ENCODE results near the gene CTCF.

DNA sequence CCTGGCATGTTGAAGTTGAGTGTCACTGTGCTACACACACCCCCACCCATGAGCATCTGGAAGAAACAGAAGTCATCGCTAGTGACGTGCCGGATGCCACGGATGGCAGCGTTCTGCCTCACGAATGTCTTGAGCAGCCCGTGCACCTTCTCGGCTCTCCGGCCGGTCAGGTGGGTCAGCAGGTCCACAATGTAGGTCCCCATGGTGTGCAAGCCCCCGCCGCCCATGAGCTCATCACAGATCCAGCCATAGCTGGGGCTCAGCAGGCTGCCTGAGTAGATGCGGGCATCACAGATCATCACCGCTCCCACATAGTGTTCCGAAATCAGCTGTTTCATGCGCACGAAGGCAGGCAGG lies 113.2 kb downstream of the CTCF start:
- TF ChIP-seq TAF1 (conservative IDR thresholded peaks at IDR 0.05), result no peak
- TF ChIP-seq, protein P1, sequence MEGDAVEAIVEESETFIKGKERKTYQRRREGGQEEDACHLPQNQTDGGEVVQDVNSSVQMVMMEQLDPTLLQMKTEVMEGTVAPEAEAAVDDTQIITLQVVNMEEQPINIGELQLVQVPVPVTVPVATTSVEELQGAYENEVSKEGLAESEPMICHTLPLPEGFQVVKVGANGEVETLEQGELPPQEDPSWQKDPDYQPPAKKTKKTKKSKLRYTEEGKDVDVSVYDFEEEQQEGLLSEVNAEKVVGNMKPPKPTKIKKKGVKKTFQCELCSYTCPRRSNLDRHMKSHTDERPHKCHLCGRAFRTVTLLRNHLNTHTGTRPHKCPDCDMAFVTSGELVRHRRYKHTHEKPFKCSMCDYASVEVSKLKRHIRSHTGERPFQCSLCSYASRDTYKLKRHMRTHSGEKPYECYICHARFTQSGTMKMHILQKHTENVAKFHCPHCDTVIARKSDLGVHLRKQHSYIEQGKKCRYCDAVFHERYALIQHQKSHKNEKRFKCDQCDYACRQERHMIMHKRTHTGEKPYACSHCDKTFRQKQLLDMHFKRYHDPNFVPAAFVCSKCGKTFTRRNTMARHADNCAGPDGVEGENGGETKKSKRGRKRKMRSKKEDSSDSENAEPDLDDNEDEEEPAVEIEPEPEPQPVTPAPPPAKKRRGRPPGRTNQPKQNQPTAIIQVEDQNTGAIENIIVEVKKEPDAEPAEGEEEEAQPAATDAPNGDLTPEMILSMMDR (IDR thresholded peaks at IDR 0.05; ENCODE audit: low read depth, low read length, missing input control), result no peak
- no peak for TF ChIP-seq JUND (IDR thresholded peaks at IDR 0.05)
- no peak for TF ChIP-seq GABPA (IDR thresholded peaks at IDR 0.05 in 1 of 2, conservative IDR thresholded peaks at IDR 0.05 in 1 of 2)
- TF ChIP-seq, protein P2, sequence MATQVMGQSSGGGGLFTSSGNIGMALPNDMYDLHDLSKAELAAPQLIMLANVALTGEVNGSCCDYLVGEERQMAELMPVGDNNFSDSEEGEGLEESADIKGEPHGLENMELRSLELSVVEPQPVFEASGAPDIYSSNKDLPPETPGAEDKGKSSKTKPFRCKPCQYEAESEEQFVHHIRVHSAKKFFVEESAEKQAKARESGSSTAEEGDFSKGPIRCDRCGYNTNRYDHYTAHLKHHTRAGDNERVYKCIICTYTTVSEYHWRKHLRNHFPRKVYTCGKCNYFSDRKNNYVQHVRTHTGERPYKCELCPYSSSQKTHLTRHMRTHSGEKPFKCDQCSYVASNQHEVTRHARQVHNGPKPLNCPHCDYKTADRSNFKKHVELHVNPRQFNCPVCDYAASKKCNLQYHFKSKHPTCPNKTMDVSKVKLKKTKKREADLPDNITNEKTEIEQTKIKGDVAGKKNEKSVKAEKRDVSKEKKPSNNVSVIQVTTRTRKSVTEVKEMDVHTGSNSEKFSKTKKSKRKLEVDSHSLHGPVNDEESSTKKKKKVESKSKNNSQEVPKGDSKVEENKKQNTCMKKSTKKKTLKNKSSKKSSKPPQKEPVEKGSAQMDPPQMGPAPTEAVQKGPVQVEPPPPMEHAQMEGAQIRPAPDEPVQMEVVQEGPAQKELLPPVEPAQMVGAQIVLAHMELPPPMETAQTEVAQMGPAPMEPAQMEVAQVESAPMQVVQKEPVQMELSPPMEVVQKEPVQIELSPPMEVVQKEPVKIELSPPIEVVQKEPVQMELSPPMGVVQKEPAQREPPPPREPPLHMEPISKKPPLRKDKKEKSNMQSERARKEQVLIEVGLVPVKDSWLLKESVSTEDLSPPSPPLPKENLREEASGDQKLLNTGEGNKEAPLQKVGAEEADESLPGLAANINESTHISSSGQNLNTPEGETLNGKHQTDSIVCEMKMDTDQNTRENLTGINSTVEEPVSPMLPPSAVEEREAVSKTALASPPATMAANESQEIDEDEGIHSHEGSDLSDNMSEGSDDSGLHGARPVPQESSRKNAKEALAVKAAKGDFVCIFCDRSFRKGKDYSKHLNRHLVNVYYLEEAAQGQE (IDR thresholded peaks at IDR 0.05), result no peak
- TF ChIP-seq HNF4A (conservative IDR thresholded peaks at IDR 0.05), result no peak
- TF ChIP-seq, protein P3, sequence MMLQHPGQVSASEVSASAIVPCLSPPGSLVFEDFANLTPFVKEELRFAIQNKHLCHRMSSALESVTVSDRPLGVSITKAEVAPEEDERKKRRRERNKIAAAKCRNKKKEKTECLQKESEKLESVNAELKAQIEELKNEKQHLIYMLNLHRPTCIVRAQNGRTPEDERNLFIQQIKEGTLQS (IDR thresholded peaks at IDR 0.05), result no peak
